ENCODE results near the gene STARD10.

The STARD10 gene

DNA sequence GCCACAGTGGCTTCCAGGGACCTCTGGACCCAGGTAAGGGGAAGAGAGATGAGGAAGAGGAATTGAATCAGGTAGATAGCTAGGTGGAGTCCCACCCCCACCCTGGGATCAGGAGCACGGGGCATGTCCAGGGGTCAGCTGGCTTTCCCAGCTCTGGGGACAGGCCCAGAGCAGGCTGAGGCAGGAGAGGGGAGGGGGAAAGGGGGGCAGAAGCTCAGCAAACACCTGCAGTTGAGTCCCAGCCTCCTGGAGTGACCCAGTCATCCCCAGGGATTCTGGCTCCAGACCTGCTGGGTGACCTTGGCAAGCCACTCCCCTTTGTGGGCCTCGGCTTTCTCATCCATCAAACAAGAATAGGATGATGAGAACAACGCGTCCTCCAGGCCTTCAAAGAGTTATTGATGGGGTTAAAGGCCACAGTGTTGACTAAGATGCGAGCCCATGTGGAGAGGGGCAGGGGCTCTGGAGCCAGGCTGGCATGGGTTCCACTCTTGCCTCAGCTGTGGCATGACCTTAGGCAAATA, 16.0 kb downstream of the STARD10 start:
- no peak for TF ChIP-seq CTCF (IDR thresholded peaks at IDR 0.05)

GRCh38 chr11:72776844-72777754, 16.7 kb downstream of the STARD10 start:
- no peak for TF ChIP-seq CTCF (IDR thresholded peaks at IDR 0.05)

- no peak for TF ChIP-seq CTCF (IDR thresholded peaks at IDR 0.05)
Observed at GRCh38 chr11:72776117-72776843, 17.6 kb downstream of the STARD10 start.

DNA sequence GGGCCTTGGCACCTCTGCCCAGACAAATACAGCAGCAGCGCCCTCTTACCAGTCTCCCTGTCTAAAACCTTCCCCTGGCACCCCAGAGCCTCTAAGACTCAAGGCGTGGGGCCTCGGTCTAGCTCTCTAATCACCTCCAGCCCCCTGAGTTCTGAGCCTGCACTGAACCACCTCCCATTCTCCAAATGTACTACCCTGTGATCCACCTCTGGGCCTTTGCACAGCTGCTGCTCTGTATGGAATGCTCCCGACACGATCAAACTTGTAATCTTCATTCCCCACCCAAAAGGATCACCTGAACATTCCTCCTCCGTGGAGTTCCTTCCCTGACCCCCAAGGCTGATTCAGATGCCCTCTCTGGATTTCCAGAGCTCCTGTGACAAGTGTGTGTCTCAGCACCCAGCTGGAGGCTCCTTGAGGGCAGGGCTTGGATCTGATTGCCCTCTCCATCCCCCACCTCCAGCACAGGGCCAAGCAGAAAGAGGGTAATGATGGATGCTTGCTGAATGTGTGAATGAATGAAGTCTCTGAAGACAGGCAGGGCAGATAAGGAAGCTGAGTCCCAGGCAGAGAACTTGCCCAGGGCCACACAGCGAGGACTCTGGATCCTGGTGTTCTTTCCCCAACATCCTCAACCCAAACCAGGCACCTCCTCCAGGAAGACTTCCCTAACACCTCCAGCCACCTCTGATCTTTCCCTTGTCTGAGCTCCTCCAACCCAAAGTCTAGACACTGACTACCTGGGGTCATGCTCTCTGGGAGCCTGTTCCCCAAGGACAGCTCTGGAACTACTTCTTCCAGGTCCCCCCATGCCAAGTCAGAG, 18.3 kb downstream of the STARD10 start:
- TF ChIP-seq CTCF (IDR thresholded peaks at IDR 0.05): no peak

GRCh38 chr11:72774499-72774898, 19.3 kb downstream of the STARD10 start:
- no peak for TF ChIP-seq CTCF (IDR thresholded peaks at IDR 0.05)

GRCh38 chr11:72773696-72774095, 20.2 kb downstream of the STARD10 start:
- TF ChIP-seq CTCF (IDR thresholded peaks at IDR 0.05): no peak

- TF ChIP-seq CTCF (IDR thresholded peaks at IDR 0.05): no peak
Observed at GRCh38 chr11:72773291-72773690, 20.6 kb downstream of the STARD10 start.
